Suprapubic skin (tissue), 4 donors: ENCODE data around the gene TBR1. TPM values are rescaled to one million over a fixed set of nuclear protein-coding genes. Genes with fewer than 3 reads are reported as not detected.

Source experiments
- DNase-seq, 2 donors: peaks; one replicate each; pipeline ENCODE4 v3.0.0-alpha.2; 2019; ENCODE audit warnings: low spot score in 2 of 2
- H3K27ac ChIP-seq: fragments of 200-600 bp; sonication (generic); one replicate; pipeline ENCODE4 v1.5.1; 2019
- H3K27me3 ChIP-seq: fragments of 200-600 bp; sonication (generic); one replicate; pipeline ENCODE4 v1.5.1; 2019
- H3K36me3 ChIP-seq: fragments of 200-600 bp; sonication (generic); one replicate; pipeline ENCODE4 v1.5.1; 2019
- H3K4me1 ChIP-seq: fragments of 200-600 bp; sonication (generic); one replicate; pipeline ENCODE4 v1.5.1; 2019
- H3K4me3 ChIP-seq: fragments of 200-600 bp; sonication (generic); one replicate; pipeline ENCODE4 v1.5.1; 2019; ENCODE audit warnings: mild to moderate bottlenecking
- H3K9me3 ChIP-seq: fragments of 200-600 bp; sonication (generic); one replicate; pipeline ENCODE4 v1.5.1; 2019
- EP300 ChIP-seq: sonication (generic); formaldehyde crosslinking; IDR thresholded peaks from one replicate; pipeline ENCODE4 v1.6.1; 2017; ENCODE audit warnings: antibody characterized with exemption
- POLR2A ChIP-seq, 2 donors: fragments of 450-650 bp; IDR thresholded peaks; one replicate each; pipeline ENCODE4 v1.6.1; 2017; ENCODE audit warnings: antibody characterized with exemption in 2 of 2, mild to moderate bottlenecking in 2 of 2, moderate library complexity in 2 of 2
- POLR2AphosphoS5 ChIP-seq, 3 donors: sonication (generic); formaldehyde crosslinking; IDR thresholded peaks; one replicate each; pipeline ENCODE4 v1.6.1; 2017; ENCODE audit warnings: antibody characterized with exemption in 3 of 3
- WGBS: methylation state at CpG from one replicate; pipeline ENCODE4 v1.1.5; 2018; 5-methylcytosine and 5-hydroxymethylcytosine counted together
- total RNA-seq, 4 donors: library from RNA; depleted of rRNA; stranded (reverse); fragments of >200 nt; gene quantifications; one replicate each; pipeline ENCODE4 v1.1.0, GENCODE V29; 2016
- TF ChIP-seq, protein P1 (sequence below), 2 donors: fragments of 200-600 bp in 1 of 2; fragments of 450-650 bp in 1 of 2; sonication (generic) in 1 of 2; IDR thresholded peaks; one replicate each; pipeline ENCODE4 v1.5.1; 2016 to 2019; ENCODE audit warnings: antibody characterized with exemption in 2 of 2, mild to moderate bottlenecking in 1 of 2, moderate library complexity in 1 of 2

TBR1 gene
- total RNA-seq, 4 donors from 2014 or later, result not detected

DNA sequence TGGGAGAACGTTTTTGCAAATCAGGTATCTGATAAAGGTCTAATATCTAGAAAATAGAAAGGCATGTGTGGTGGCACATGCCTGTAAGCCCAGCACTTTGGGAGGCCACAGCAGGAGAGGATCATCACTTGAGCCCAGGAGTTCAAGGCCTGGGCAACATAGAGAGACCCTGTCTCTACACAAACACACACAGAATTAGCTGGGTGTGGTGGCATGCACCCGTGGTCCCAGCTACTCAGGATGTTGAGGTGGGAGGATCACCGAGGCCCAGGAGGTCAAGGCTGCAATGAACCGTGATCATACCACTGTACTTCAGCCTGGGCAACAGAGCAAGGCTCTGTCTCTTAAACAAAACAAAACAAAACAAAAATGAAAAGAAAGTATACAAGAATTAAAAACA, 13.8 kb upstream of the TBR1 start:
- H3K4me3 ChIP-seq, result no peak overlapping the region
- H3K36me3 ChIP-seq, result peaks cover 31% of the 10 kb centered on the region
- TF ChIP-seq EP300 (no peak), POLR2AphosphoS5 (IDR thresholded peaks at IDR 0.05) (no peak), POLR2A (IDR thresholded peaks at IDR 0.05) (no peak)
- TF ChIP-seq, protein P1, sequence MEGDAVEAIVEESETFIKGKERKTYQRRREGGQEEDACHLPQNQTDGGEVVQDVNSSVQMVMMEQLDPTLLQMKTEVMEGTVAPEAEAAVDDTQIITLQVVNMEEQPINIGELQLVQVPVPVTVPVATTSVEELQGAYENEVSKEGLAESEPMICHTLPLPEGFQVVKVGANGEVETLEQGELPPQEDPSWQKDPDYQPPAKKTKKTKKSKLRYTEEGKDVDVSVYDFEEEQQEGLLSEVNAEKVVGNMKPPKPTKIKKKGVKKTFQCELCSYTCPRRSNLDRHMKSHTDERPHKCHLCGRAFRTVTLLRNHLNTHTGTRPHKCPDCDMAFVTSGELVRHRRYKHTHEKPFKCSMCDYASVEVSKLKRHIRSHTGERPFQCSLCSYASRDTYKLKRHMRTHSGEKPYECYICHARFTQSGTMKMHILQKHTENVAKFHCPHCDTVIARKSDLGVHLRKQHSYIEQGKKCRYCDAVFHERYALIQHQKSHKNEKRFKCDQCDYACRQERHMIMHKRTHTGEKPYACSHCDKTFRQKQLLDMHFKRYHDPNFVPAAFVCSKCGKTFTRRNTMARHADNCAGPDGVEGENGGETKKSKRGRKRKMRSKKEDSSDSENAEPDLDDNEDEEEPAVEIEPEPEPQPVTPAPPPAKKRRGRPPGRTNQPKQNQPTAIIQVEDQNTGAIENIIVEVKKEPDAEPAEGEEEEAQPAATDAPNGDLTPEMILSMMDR (IDR thresholded peaks at IDR 0.05), result no peak
- H3K27me3 ChIP-seq, result no peaks in the 10 kb centered on the region
- no peaks in the 10 kb centered on the region for H3K9me3 ChIP-seq
- no peak overlapping the region for H3K27ac ChIP-seq
- DNase-seq, result no peak
- peaks cover 4% of the 10 kb centered on the region for H3K4me1 ChIP-seq
- 95% methylated on average over 4 of the region's 4 CpGs for WGBS

GRCh38 chr2:161406316-161406715, 9.8 kb upstream of the TBR1 start:
- no peak for DNase-seq

DNA sequence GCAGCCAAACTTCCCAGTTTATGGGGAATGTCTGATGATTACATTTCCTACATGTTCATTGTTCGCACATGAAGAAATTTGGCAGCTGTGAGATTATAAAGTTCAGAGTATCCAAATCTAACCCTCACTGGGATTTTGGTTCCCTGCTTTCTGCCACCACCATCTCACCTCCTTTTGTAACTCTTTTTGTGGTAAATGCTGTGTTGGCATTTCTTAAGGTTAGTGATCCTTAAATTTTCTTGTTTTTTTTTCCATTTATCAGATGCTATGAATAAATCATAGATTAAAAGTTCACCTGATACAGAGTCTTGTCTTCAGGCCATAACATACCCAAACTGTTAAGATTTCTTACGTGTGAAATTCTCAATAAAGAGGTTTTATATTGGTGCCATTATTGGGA, 8.5 kb upstream of the TBR1 start:
- peaks cover 7% of the 10 kb centered on the region for H3K36me3 ChIP-seq
- no peak overlapping the region for H3K4me3 ChIP-seq
- DNase-seq, result no peak
- no peak overlapping the region for H3K27ac ChIP-seq
- H3K9me3 ChIP-seq, result no peaks in the 10 kb centered on the region
- no peak for TF ChIP-seq EP300
- no peaks in the 10 kb centered on the region for H3K27me3 ChIP-seq
- WGBS, result 84% methylated on average over 2 of the region's 2 CpGs
- peaks cover 4% of the 10 kb centered on the region for H3K4me1 ChIP-seq

More at GRCh38 chr2:161406316-161406715, 9.8 kb upstream of the TBR1 start:
- H3K4me3 ChIP-seq, result no peak overlapping the region
- WGBS, result 66% methylated on average over 5 of the region's 5 CpGs
- peaks cover 20% of the 10 kb centered on the region for H3K36me3 ChIP-seq
- no peaks in the 10 kb centered on the region for H3K27me3 ChIP-seq
- H3K9me3 ChIP-seq, result no peaks in the 10 kb centered on the region
- H3K4me1 ChIP-seq, result peaks cover 4% of the 10 kb centered on the region
- TF ChIP-seq POLR2A (IDR thresholded peaks at IDR 0.05), result no peak
- TF ChIP-seq POLR2AphosphoS5 (IDR thresholded peaks at IDR 0.05), result no peak
- TF ChIP-seq EP300, result no peak
- TF ChIP-seq, protein P1 (IDR thresholded peaks at IDR 0.05), result no peak
- H3K27ac ChIP-seq, result no peak overlapping the region

GRCh38 chr2:161409308-161409907, 6.7 kb upstream of the TBR1 start:
- no peak overlapping the region for H3K4me3 ChIP-seq
- no peak for DNase-seq
- H3K27me3 ChIP-seq, result peaks cover 9% of the 10 kb centered on the region
- TF ChIP-seq, protein P1 (IDR thresholded peaks at IDR 0.05), result no peak
- no peak for TF ChIP-seq POLR2AphosphoS5 (IDR thresholded peaks at IDR 0.05)
- TF ChIP-seq EP300, result no peak
- TF ChIP-seq POLR2A (IDR thresholded peaks at IDR 0.05), result no peak
- no peaks in the 10 kb centered on the region for H3K9me3 ChIP-seq
- peaks cover 9% of the 10 kb centered on the region for H3K4me1 ChIP-seq
- no peak overlapping the region for H3K27ac ChIP-seq
- H3K36me3 ChIP-seq, result no peaks in the 10 kb centered on the region
- 97% methylated on average over 1 of the region's 1 CpG for WGBS

GRCh38 chr2:161412346-161412745, 3.8 kb upstream of the TBR1 start:
- TF ChIP-seq POLR2AphosphoS5 (IDR thresholded peaks at IDR 0.05) (no peak), POLR2A (IDR thresholded peaks at IDR 0.05) (no peak), EP300 (no peak)
- TF ChIP-seq, protein P1 (IDR thresholded peaks at IDR 0.05), result no peak
- Histone ChIP-seq H3K27me3 (peaks cover 38% of the 10 kb centered on the region), H3K36me3 (no peaks in the 10 kb centered on the region), H3K27ac (no peak overlapping the region), H3K9me3 (no peaks in the 10 kb centered on the region), H3K4me1 (peaks cover 35% of the 10 kb centered on the region), H3K4me3 (no peak overlapping the region)
- no peak for DNase-seq
